K562 (cell line): ENCODE measurements around the gene CD55. TPM values are rescaled to one million over a fixed set of nuclear protein-coding genes. Genes with fewer than 3 reads are reported as not detected.

ENCODE experiments used
- ATF1 ChIP-seq, 2 experiments: fragments of 450-650 bp in 1 of 2; IDR thresholded peaks; 2 replicates each; pipeline ENCODE4 v1.6.1; 2016; ENCODE audit warnings: missing compliant biosample characterization in 1 of 2, missing genetic modification characterization in 1 of 2
- ETV1 ChIP-seq: fragments of 450-650 bp; conservative IDR thresholded peaks from 2 replicates; pipeline ENCODE4 v1.6.1; 2016; ENCODE audit warnings: missing genetic modification characterization, control low read depth, low read depth, missing compliant biosample characterization
- GABPB1 ChIP-seq: sonication (generic); formaldehyde crosslinking; IDR thresholded peaks from 2 replicates; pipeline ENCODE4 v1.8.0; 2022; ENCODE audit warnings: mild to moderate bottlenecking, missing genetic modification reagents
- GABPB2 ChIP-seq: fragments of 250-450 bp; sonication (Bioruptor Pico); conservative IDR thresholded peaks from 2 replicates; pipeline ENCODE4 v1.5.1; 2021; ENCODE audit warnings: mild to moderate bottlenecking
- IRF2 ChIP-seq: sonication (generic); formaldehyde crosslinking; IDR thresholded peaks from 2 replicates; pipeline ENCODE4 v1.8.1; 2022; ENCODE audit warnings: mild to moderate bottlenecking, missing genetic modification reagents
- RBFOX2 ChIP-seq: fragments of 200-400 bp; formaldehyde crosslinking; IDR thresholded peaks from 2 replicates; pipeline ENCODE4 v1.6.1; 2017; ENCODE audit warnings: low read depth, mild to moderate bottlenecking, low read length, moderate library complexity
- RBM39 ChIP-seq: fragments of 200-400 bp; formaldehyde crosslinking; optimal IDR thresholded peaks from 2 replicates; pipeline ENCODE3; 2018; ENCODE audit warnings: low read depth, low read length
- TCF7L2 ChIP-seq: fragments of 150-350 bp; IDR thresholded peaks from 2 replicates; pipeline ENCODE4 v1.6.1; 2016; ENCODE audit warnings: low read depth, mild to moderate bottlenecking, low read length, moderate library complexity
- TEAD2 ChIP-seq: fragments of 450-650 bp; IDR thresholded peaks from 2 replicates; pipeline ENCODE4 v1.6.1; 2016; ENCODE audit warnings: missing genetic modification characterization, control low read depth, missing compliant biosample characterization
- U2AF1 ChIP-seq: fragments of 200-400 bp; formaldehyde crosslinking; optimal IDR thresholded peaks from 2 replicates; pipeline ENCODE3; 2017; ENCODE audit warnings: mild to moderate bottlenecking, low read depth, low read length, moderate library complexity
- U2AF2 ChIP-seq: fragments of 200-400 bp; formaldehyde crosslinking; optimal IDR thresholded peaks from 2 replicates; pipeline ENCODE3; 2017; ENCODE audit warnings: low read depth, mild to moderate bottlenecking, low read length
- ZBTB17 ChIP-seq: fragments of 450-650 bp; formaldehyde crosslinking; IDR thresholded peaks from 2 replicates; pipeline ENCODE4 v1.4.0; 2020; ENCODE audit warnings: mild to moderate bottlenecking
- ZFX ChIP-seq: sonication (generic); formaldehyde crosslinking; IDR thresholded peaks from 2 replicates; pipeline ENCODE4 v1.8.0; 2022; ENCODE audit warnings: mild to moderate bottlenecking, missing genetic modification reagents, moderate library complexity
- polyA plus RNA-seq, 8 experiments: library from polyadenylated mRNA; depleted of rRNA in 4 of 8; stranded (reverse) in 5 of 8; unstranded in 3 of 8; fragments of >200 nt; fragmentation: Nextera tagmentation in 2 of 8; fragmentation: Illumina TruSeq in 1 of 8; extraction: Ambion mirVana in 2 of 8; extraction: Trizol in 1 of 8; gene quantifications; 2 replicates each; pipeline versions ENCODE4 v1.2.1 to v1.2.3, GENCODE V29; 2011 to 2014; ENCODE audit warnings: inconsistent platforms in 1 of 8, missing spikeins in 1 of 8
- total RNA-seq, 7 experiments: library from RNA; depleted of rRNA in 6 of 7; stranded (reverse); fragments of >200 nt in 6 of 7; fragmentation: Illumina TruSeq in 2 of 7; extraction: Trizol in 2 of 7; gene quantifications; 2 replicates each; pipeline versions ENCODE4 v1.2.1 to v1.2.3, GENCODE V29; 2011 to 2021; ENCODE audit warnings: low replicate concordance in 1 of 7
- TF ChIP-seq, protein P1 (sequence below): sonication (generic); formaldehyde crosslinking; IDR thresholded peaks from 2 replicates; pipeline ENCODE4 v1.8.1; 2022; ENCODE audit warnings: missing genetic modification reagents
- TF ChIP-seq, protein P2 (sequence below): fragments of 250-450 bp; sonication (Bioruptor Pico); IDR thresholded peaks from 2 replicates; pipeline ENCODE4 v1.5.0; 2022; ENCODE audit warnings: mild to moderate bottlenecking
- TF ChIP-seq, protein P3 (sequence below): sonication (generic); formaldehyde crosslinking; IDR thresholded peaks from 2 replicates; pipeline ENCODE4 v1.4.0; 2020; ENCODE audit warnings: mild to moderate bottlenecking, missing genetic modification reagents
- TF ChIP-seq, protein P4 (sequence below): sonication (generic); formaldehyde crosslinking; IDR thresholded peaks from 2 replicates; pipeline ENCODE4 v1.8.0; 2023; ENCODE audit warnings: mild to moderate bottlenecking, missing genetic modification reagents

CD55 gene
- total and polyA plus RNA-seq, 9 of the 15 experiments (the other 6 are each of a cell fraction or from before 2014, with no cell fraction given): 17.7 to 150 (median 97.0) TPM

DNA sequence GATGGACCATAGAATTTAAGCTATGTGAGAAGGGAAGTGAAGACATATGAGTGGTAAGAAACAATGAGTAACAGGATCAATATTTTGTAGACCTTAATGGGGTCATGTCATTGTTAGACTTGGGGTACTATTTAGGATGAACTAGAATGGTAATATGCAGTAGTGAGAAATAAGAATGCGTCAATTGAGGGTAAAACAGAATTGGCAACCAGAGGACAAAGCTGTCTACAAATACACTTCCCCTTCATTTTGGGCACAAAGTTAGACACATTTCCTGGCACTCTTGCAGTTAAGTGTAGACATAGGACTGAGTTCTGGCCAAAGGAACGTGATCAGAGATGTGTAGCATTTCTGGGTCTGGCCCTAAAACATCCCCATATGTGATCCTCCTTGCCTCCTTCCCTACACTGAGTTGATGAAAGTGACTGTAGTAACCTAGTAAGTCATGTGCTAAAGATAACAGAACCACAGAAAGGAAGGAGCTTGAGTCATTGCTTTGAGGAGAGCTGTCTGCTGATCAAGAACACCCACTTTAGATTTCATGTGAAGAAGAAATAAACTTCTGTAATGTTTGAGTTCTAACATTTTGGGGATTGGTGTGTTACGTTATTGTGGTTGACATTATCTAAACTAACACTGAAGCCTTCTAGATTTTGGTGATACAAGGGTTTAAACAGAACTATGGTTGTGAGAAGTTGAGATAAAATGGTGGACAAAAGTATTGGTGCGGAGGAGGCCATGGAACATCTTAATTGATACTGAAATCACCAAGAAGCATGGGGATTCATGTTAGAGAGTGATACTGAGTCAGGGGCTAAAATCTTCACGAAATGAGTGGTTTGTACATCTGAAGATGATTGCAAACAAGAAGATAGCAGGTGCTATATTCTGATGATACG, 41.7 kb downstream of the CD55 start (continued):
- TF ChIP-seq, protein P1, sequence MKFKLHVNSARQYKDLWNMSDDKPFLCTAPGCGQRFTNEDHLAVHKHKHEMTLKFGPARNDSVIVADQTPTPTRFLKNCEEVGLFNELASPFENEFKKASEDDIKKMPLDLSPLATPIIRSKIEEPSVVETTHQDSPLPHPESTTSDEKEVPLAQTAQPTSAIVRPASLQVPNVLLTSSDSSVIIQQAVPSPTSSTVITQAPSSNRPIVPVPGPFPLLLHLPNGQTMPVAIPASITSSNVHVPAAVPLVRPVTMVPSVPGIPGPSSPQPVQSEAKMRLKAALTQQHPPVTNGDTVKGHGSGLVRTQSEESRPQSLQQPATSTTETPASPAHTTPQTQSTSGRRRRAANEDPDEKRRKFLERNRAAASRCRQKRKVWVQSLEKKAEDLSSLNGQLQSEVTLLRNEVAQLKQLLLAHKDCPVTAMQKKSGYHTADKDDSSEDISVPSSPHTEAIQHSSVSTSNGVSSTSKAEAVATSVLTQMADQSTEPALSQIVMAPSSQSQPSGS: no peak
- TF ChIP-seq, protein P2, sequence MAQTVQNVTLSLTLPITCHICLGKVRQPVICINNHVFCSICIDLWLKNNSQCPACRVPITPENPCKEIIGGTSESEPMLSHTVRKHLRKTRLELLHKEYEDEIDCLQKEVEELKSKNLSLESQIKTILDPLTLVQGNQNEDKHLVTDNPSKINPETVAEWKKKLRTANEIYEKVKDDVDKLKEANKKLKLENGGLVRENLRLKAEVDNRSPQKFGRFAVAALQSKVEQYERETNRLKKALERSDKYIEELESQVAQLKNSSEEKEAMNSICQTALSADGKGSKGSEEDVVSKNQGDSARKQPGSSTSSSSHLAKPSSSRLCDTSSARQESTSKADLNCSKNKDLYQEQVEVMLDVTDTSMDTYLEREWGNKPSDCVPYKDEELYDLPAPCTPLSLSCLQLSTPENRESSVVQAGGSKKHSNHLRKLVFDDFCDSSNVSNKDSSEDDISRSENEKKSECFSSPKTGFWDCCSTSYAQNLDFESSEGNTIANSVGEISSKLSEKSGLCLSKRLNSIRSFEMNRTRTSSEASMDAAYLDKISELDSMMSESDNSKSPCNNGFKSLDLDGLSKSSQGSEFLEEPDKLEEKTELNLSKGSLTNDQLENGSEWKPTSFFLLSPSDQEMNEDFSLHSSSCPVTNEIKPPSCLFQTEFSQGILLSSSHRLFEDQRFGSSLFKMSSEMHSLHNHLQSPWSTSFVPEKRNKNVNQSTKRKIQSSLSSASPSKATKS: 0 out of 2 replicates have a peak, but pooled peaks have one; percentile 8
- no peak for TF ChIP-seq GABPB1 (CRISPR knock-in tag)
- TF ChIP-seq ZFX (CRISPR knock-in tag): 0 out of 2 replicates have a peak, but pooled peaks have one; percentile 17
- TF ChIP-seq U2AF1: no peak
- TF ChIP-seq RBM39: no peak
- TF ChIP-seq, protein P3, sequence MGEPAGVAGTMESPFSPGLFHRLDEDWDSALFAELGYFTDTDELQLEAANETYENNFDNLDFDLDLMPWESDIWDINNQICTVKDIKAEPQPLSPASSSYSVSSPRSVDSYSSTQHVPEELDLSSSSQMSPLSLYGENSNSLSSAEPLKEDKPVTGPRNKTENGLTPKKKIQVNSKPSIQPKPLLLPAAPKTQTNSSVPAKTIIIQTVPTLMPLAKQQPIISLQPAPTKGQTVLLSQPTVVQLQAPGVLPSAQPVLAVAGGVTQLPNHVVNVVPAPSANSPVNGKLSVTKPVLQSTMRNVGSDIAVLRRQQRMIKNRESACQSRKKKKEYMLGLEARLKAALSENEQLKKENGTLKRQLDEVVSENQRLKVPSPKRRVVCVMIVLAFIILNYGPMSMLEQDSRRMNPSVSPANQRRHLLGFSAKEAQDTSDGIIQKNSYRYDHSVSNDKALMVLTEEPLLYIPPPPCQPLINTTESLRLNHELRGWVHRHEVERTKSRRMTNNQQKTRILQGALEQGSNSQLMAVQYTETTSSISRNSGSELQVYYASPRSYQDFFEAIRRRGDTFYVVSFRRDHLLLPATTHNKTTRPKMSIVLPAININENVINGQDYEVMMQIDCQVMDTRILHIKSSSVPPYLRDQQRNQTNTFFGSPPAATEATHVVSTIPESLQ (CRISPR knock-in tag): 0 out of 2 replicates have a peak, but pooled peaks have one; percentile 74
- no peak for TF ChIP-seq TEAD2 (tag)
- no peak for TF ChIP-seq U2AF2
- TF ChIP-seq RBFOX2: no peak
- TF ChIP-seq, protein P4, sequence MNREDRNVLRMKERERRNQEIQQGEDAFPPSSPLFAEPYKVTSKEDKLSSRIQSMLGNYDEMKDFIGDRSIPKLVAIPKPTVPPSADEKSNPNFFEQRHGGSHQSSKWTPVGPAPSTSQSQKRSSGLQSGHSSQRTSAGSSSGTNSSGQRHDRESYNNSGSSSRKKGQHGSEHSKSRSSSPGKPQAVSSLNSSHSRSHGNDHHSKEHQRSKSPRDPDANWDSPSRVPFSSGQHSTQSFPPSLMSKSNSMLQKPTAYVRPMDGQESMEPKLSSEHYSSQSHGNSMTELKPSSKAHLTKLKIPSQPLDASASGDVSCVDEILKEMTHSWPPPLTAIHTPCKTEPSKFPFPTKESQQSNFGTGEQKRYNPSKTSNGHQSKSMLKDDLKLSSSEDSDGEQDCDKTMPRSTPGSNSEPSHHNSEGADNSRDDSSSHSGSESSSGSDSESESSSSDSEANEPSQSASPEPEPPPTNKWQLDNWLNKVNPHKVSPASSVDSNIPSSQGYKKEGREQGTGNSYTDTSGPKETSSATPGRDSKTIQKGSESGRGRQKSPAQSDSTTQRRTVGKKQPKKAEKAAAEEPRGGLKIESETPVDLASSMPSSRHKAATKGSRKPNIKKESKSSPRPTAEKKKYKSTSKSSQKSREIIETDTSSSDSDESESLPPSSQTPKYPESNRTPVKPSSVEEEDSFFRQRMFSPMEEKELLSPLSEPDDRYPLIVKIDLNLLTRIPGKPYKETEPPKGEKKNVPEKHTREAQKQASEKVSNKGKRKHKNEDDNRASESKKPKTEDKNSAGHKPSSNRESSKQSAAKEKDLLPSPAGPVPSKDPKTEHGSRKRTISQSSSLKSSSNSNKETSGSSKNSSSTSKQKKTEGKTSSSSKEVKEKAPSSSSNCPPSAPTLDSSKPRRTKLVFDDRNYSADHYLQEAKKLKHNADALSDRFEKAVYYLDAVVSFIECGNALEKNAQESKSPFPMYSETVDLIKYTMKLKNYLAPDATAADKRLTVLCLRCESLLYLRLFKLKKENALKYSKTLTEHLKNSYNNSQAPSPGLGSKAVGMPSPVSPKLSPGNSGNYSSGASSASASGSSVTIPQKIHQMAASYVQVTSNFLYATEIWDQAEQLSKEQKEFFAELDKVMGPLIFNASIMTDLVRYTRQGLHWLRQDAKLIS (CRISPR knock-in tag): 0 out of 2 replicates have a peak, but pooled peaks have one; percentile 21
- TF ChIP-seq TCF7L2: no peak
- no peak for TF ChIP-seq ATF1 (CRISPR knock-in tag; IDR thresholded peaks at IDR 0.05)
- peak; percentile 51; the same call in 1 of the 2 replicates for TF ChIP-seq ATF1 (tag; IDR thresholded peaks at IDR 0.05)
- peak; percentile 39; the same call in 1 of the 2 replicates for TF ChIP-seq ZBTB17
- TF ChIP-seq IRF2 (CRISPR knock-in tag): no peak
- peak; percentile 23; the same call in 1 of the 2 replicates for TF ChIP-seq ETV1 (tag)
- no peak for TF ChIP-seq GABPB2 (CRISPR knock-in tag)
